CD8-positive, alpha-beta memory T cell (primary cell): ENCODE measurements around the gene IP6K2. TPM values are rescaled to one million over a fixed set of nuclear protein-coding genes. Genes with fewer than 3 reads are reported as not detected.

Source experiments
- CTCF ChIA-PET: fragments of 350-600 bp; sonication (Branson Sonifier 250); formaldehyde crosslinking; loops from one replicate; lab custom pipeline; 2021; ENCODE audit warnings: antibody characterized with exemption; lab: Charles Lee
- POLR2A ChIA-PET: fragments of 350-600 bp; sonication (Branson Sonifier 250); formaldehyde crosslinking; loops from one replicate; lab custom pipeline; 2021; ENCODE audit warnings: antibody characterized with exemption; lab: Charles Lee
- DNase-seq, 5 donors: peaks; one replicate each; pipeline versions ENCODE4 v3.0.0 to v3.0.0-alpha.2; 2020 to 2022; ENCODE audit warnings: mixed read lengths in 1 of 5
- H3K27ac ChIP-seq: one replicate; pipeline ENCODE4 v1.7.0; 2013; ENCODE audit warnings: low read depth, mild to moderate bottlenecking, low read length, moderate library complexity
- H3K27me3 ChIP-seq: 2 replicates; pipeline ENCODE4 v1.7.0; 2013; ENCODE audit warnings: low read length, mild to moderate bottlenecking; ENCODE audit not compliant: insufficient read depth, poor library complexity, severe bottlenecking
- H3K36me3 ChIP-seq: 2 replicates; pipeline ENCODE4 v1.7.0; 2013; ENCODE audit warnings: mild to moderate bottlenecking, low read length, moderate library complexity; ENCODE audit not compliant: insufficient read depth
- H3K4me1 ChIP-seq: 2 replicates; pipeline ENCODE4 v1.7.0; 2013; ENCODE audit warnings: mild to moderate bottlenecking, low read length, moderate library complexity; ENCODE audit not compliant: insufficient read depth
- H3K4me3 ChIP-seq: 2 replicates; pipeline ENCODE4 v1.7.0; 2013; ENCODE audit warnings: mild to moderate bottlenecking, low read length
- H3K9me3 ChIP-seq: 2 replicates; pipeline ENCODE4 v1.7.0; 2013; ENCODE audit warnings: mild to moderate bottlenecking, low read length
- H3K27ac Mint-ChIP-seq, 8 donors: one replicate each; pipeline ENCODE4 v1.8.0; 2020 to 2021; ENCODE audit warnings: mixed read lengths in 8 of 8, mild to moderate bottlenecking in 6 of 8, inconsistent platforms in 3 of 8, moderate library complexity in 3 of 8
- H3K27me3 Mint-ChIP-seq, 2 donors: one replicate each; pipeline ENCODE4 v1.8.0; 2020 to 2021; ENCODE audit warnings: mixed read lengths in 2 of 2, mild to moderate bottlenecking in 1 of 2, moderate library complexity in 1 of 2
- H3K36me3 Mint-ChIP-seq, 3 donors: one replicate each; pipeline ENCODE4 v1.8.0; 2020 to 2021; ENCODE audit warnings: mixed read lengths in 3 of 3, inconsistent platforms in 1 of 3, mild to moderate bottlenecking in 1 of 3
- H3K4me1 Mint-ChIP-seq, 3 donors: one replicate each; pipeline ENCODE4 v1.8.0; 2020 to 2021; ENCODE audit warnings: mixed read lengths in 3 of 3, inconsistent platforms in 1 of 3, mild to moderate bottlenecking in 1 of 3
- H3K4me3 Mint-ChIP-seq, 7 donors: one replicate each; pipeline ENCODE4 v1.8.0; 2020 to 2021; ENCODE audit warnings: mixed read lengths in 7 of 7, mild to moderate bottlenecking in 6 of 7, moderate library complexity in 4 of 7, inconsistent platforms in 2 of 7
- H3K9me3 Mint-ChIP-seq, 5 donors: one replicate each; pipeline ENCODE4 v1.8.0; 2020 to 2022; ENCODE audit warnings: mixed read lengths in 5 of 5, mild to moderate bottlenecking in 3 of 5, moderate library complexity in 2 of 5, inconsistent platforms in 1 of 5
- polyA plus RNA-seq: library from polyadenylated mRNA; unstranded; fragments of 300-500 nt; fragmentation: Illumina TruSeq; gene quantifications from one replicate; pipeline ENCODE4 v1.2.3, GENCODE V29; 2021
- total RNA-seq, 2 experiments: library from RNA; stranded (reverse); gene quantifications; one replicate each; pipeline ENCODE4 v1.2.3, GENCODE V29; 2021

The IP6K2 gene
- total and polyA plus RNA-seq, 3 experiments from 2014 or later: 43.9 to 50.5 (median 47.1) TPM

DNA sequence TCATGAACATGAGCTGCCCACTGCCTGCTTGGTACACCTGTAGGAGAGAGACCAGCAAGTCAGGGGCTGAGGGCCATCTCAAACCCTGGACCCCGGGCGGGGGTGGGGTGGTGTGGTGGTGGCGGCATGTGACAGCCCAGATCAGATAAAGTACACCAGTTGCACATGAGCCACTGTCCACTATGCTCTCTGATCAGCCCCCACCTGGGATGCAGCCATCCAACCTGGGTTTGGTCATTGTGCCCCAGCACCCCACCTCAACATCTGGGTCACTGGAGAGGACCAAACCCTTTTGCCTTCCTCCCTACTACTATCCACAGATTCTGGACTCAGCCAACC lies 28.3 kb downstream of the IP6K2 start:
- Mint-ChIP-seq H3K27ac (no peak overlapping the region), H3K4me1 (peaks cover 17 to 27% (median 23%) of the 10 kb centered on the region in 3 donors), H3K9me3 (no peaks in the 10 kb centered on the region), H3K27me3 (no peaks in the 10 kb centered on the region), H3K4me3 (peak overlapping the region in 1 of 7 donors; percentile 65), H3K36me3 (peaks cover 2 to 72% (median 11%) of the 10 kb centered on the region in 3 donors)
- peaks cover 18% of the 10 kb centered on the region for H3K4me1 ChIP-seq
- H3K4me3 ChIP-seq: no peak overlapping the region
- no peaks in the 10 kb centered on the region for H3K27me3 ChIP-seq
- no peak overlapping the region for H3K27ac ChIP-seq
- no peaks in the 10 kb centered on the region for H3K9me3 ChIP-seq
- peaks cover 43% of the 10 kb centered on the region for H3K36me3 ChIP-seq
- CTCF ChIA-PET: interaction anchor here (1.0 kb wide), 1 partner anchor 24 kb away, joined by 3 read pairs; no protein-coding TSS in a partner anchor
- no peak for DNase-seq
- POLR2A ChIA-PET: no interaction called here

DNA sequence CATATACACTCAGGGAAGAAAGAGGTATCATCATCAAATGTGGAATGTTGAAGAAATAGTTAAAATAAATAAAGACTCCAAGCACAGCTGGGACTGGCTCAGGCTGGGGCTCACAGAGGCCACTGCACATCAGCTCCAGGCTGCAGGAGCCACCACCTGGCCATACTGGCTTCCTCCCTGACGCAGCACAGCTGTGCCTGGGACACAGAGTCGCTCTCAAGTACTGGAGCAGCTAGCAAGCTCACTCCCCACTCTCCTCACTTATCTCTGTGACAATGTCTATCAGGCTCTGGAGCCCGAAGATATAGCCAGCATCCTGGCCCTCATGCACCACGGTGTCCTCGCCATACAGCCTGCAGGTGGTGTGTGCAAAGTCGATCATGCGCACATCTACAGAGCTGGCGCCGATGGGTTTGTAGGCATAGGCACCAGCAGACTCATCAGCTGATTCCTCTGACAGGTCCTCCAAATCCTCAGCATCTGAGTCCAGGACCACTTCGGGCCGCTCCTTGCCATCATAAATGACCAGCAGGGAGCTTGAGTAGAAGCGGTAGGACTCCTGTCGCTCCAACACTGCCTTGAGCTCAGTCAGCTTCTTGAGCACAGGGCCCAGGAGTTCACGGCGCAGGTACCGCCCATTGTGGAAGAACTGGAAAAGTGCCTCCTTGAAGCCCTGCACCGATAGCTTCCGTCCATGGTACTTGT lies 28.8 kb downstream of the IP6K2 start:
- peaks cover 18% of the 10 kb centered on the region for H3K4me1 ChIP-seq
- Mint-ChIP-seq H3K9me3 (no peaks in the 10 kb centered on the region), H3K27ac (peak overlapping the region in 3 of 8 donors; percentile 69 to 77 (median 77)), H3K4me1 (peaks cover 19 to 32% (median 25%) of the 10 kb centered on the region in 3 donors), H3K27me3 (no peaks in the 10 kb centered on the region), H3K36me3 (peaks cover 1 to 66% (median 10%) of the 10 kb centered on the region in 3 donors), H3K4me3 (peak overlapping the region in 2 of 7 donors; percentile 65)
- DNase-seq: no peak
- peaks cover 38% of the 10 kb centered on the region for H3K36me3 ChIP-seq
- H3K27me3 ChIP-seq: no peaks in the 10 kb centered on the region
- H3K4me3 ChIP-seq: no peak overlapping the region
- ChIA-PET CTCF (interaction anchor here (1.0 kb wide), 1 partner anchor 25 kb away, joined by 3 read pairs; no protein-coding TSS in a partner anchor), POLR2A (no interaction called here)
- no peaks in the 10 kb centered on the region for H3K9me3 ChIP-seq
- H3K27ac ChIP-seq: no peak overlapping the region

DNA sequence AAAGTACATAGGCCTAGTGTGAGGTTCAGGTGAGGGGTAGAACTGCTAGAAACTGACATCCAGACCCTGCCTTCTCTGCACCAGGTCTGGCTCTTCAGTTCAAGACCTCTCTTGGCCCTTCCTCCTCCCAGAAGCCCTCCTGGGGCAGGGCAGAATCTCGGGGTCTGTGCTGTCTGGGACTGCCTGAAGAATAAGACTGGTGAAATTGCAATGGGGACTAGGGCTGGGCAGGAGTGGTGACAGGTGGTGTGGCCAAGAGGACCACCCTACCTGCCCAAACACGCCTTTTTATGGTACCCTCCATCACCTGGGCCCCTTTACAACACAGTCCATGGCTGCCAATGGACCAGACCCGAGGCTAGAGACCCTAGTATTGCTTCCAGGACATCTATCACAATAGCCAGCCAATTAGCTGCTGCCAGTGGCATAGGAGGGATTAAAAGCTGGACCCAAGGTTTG lies 29.8 kb downstream of the IP6K2 start:
- Mint-ChIP-seq H3K9me3 (no peaks in the 10 kb centered on the region), H3K36me3 (peaks cover 0 to 64% (median 5%) of the 10 kb centered on the region in 3 donors), H3K4me1 (peaks cover 19 to 32% (median 25%) of the 10 kb centered on the region in 3 donors), H3K27me3 (no peaks in the 10 kb centered on the region), H3K27ac (peak overlapping the region in 3 of 8 donors; percentile 41 to 69 (median 42)), H3K4me3 (peak overlapping the region in 4 of 7 donors; percentile 16 to 84 (median 48))
- no peak for DNase-seq
- peaks cover 18% of the 10 kb centered on the region for H3K4me1 ChIP-seq
- peaks cover 29% of the 10 kb centered on the region for H3K36me3 ChIP-seq
- no peak overlapping the region for H3K27ac ChIP-seq
- H3K4me3 ChIP-seq: no peak overlapping the region
- ChIA-PET POLR2A (no interaction called here), CTCF (no interaction called here)
- no peaks in the 10 kb centered on the region for H3K27me3 ChIP-seq
- no peaks in the 10 kb centered on the region for H3K9me3 ChIP-seq

DNA sequence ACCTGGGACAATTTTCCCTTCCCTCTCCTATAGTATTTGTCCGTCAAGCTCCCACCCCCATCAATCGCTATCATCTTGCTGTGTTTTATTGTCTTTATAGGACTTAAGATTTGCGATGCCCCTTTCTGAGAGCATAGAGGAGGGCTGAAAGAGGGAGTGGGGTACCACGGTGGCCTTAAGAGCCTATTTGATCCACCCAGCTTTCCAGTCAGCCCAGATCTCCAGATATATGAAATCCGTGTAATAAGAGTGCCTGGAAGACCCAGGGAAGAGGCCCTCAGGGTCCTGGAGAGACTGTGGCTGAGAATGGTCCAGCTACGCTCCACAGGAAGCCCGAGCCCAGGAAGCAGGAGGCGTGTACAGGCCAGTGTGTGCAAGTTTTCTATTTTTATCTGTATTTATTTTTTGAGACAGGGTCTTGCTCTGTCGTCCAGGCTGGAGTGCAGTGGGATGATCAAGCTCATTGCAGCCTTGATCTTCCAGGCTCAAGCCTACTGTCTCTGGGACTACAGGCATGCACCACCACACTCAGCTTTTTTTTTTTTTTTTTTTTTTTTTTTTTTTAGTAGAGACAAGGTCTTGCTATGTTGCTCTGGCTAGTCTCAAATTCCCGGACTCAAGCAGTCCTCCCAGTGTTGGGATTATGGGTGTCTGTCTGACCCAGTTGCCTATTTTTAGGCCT lies 30.3 kb downstream of the IP6K2 start:
- H3K36me3 Mint-ChIP-seq: peaks cover 4 to 64% (median 5%) of the 10 kb centered on the region in 3 donors
- peaks cover 18% of the 10 kb centered on the region for H3K4me1 ChIP-seq
- DNase-seq: no peak
- no peaks in the 10 kb centered on the region for H3K27me3 ChIP-seq
- H3K4me3 ChIP-seq: peak overlapping the region; percentile 77
- peak overlapping the region; percentile 76 for H3K27ac ChIP-seq
- H3K9me3 Mint-ChIP-seq: no peaks in the 10 kb centered on the region
- peak overlapping the region; percentile 64 to 94 (median 79) for H3K27ac Mint-ChIP-seq
- peaks cover 23% of the 10 kb centered on the region for H3K36me3 ChIP-seq
- CTCF ChIA-PET: interaction anchor here (0.6 to 1.6 kb wide), 10 partner anchors 12 to 474 kb away, joined by 3 to 15 read pairs (median 4); partner anchors contain the start of gene SLC26A6
- POLR2A ChIA-PET: interaction anchor here (0.6 kb wide), 1 partner anchor 1590 kb away, joined by 5 read pairs; no protein-coding TSS in a partner anchor
- peak overlapping the region; percentile 84 to 99 (median 93) for H3K4me3 Mint-ChIP-seq
- H3K27me3 Mint-ChIP-seq: no peaks in the 10 kb centered on the region
- no peaks in the 10 kb centered on the region for H3K9me3 ChIP-seq
- peaks cover 19 to 32% (median 25%) of the 10 kb centered on the region in 3 donors for H3K4me1 Mint-ChIP-seq

DNA sequence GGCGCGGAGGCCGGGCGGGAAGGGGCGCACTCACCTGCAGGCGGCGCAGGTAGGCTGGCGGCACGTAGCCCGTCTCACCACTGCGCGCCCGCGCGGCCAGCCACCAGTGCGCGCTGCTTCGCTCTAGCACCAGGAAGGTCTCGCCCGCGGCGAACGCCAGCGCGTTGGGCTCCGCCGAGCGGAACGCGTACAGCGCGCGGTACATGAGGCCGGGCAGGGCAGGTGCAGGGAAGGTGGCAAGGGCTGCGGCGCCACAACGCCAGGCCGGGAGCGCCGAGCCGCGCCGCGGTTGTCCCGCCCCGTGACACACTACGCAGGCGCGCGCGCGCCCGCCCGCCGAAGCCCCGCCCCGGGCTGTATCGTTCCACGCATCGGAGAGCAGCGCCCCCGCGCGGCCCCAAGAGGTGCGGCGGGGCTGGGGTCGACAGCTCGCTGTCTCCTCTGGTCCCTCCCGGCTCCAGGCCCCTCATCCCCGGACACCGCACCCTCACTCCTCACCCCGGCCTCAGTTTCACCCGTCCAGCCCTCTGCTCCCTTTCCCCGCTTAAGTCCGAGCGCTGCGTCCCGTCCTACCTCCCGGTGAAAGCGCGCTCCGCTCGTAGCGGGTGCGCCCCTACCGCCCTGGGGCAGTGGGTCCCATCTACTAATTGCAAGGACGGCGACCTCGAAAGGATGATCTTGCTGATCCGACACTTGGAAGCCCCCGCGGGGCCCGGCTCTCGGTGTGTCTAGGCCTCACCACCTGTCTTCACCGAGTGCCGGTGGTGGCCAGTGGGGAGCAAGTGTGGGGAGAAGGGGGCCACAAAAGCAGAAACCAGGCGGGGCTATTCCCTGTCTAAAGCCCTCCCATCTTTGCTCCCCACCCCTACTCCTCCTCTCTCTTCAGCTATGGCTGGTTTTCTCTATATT lies 31.2 kb downstream of the IP6K2 start, which contains the start of gene NCKIPSD:
TSS of gene NCKIPSD (minus strand) at position 313 of the 909 bp plus-strand sequence. CDS start at position 205, 108 bp downstream.
- Mint-ChIP-seq H3K36me3 (peaks cover 2 to 65% (median 4%) of the 10 kb centered on the region in 3 donors), H3K9me3 (no peaks in the 10 kb centered on the region), H3K4me1 (peaks cover 19 to 32% (median 25%) of the 10 kb centered on the region in 3 donors), H3K27ac (peak within 1 kb of the TSS; percentile 69 to 94 (median 92)), H3K4me3 (peak within 1 kb of the TSS; percentile 84 to 99 (median 93)), H3K27me3 (no peaks in the 10 kb centered on the region)
- H3K27me3 ChIP-seq: no peaks in the 10 kb centered on the region
- H3K4me3 ChIP-seq: peak within 1 kb of the TSS; percentile 77
- H3K9me3 ChIP-seq: no peaks in the 10 kb centered on the region
- peak within 1 kb of the TSS; percentile 76 for H3K27ac ChIP-seq
- H3K36me3 ChIP-seq: peaks cover 21% of the 10 kb centered on the region
- H3K4me1 ChIP-seq: peaks cover 18% of the 10 kb centered on the region
- CTCF ChIA-PET: interaction anchor here (0.6 to 1.6 kb wide), 12 partner anchors 10 to 286 kb away, joined by 3 to 15 read pairs (median 3); partner anchors contain the start of gene SLC26A6
- peak; percentile 86 to 92 (median 90) for DNase-seq
- POLR2A ChIA-PET: interaction anchor here (0.7 to 0.8 kb wide), 3 partner anchors 50 to 267 kb away, joined by 3 to 4 read pairs (median 3); partner anchors contain the start of gene SLC26A6

DNA sequence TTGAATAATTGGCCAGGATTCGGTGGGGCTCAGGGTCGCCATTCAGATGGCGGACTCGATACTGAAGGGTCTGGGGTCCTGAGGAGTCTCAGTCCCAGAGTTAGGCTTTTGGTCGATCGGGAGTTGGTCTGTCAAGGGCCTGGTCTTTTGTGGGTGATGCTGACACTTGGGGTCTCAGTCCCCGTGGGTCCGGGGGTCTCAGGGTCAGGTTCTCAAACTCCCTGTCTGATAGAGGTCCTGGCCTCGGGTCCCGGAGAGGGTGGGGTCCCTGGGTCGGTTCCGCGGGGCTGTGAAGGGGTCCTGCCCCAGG lies 31.8 kb downstream of the IP6K2 start:
- no peaks in the 10 kb centered on the region for H3K27me3 ChIP-seq
- H3K36me3 ChIP-seq: peaks cover 23% of the 10 kb centered on the region
- ChIA-PET CTCF (interaction anchor here (1.0 to 1.6 kb wide), 6 partner anchors 11 to 55 kb away, joined by 3 to 15 read pairs (median 6); partner anchors contain the start of gene CELSR3), POLR2A (interaction anchor here (0.8 kb wide), 1 partner anchor 78 kb away, joined by 3 read pairs; no protein-coding TSS in a partner anchor)
- peak overlapping the region; percentile 77 for H3K4me3 ChIP-seq
- Mint-ChIP-seq H3K4me3 (peak overlapping the region; percentile 84 to 99 (median 93)), H3K36me3 (peaks cover 5 to 67% (median 7%) of the 10 kb centered on the region in 3 donors), H3K4me1 (peaks cover 19 to 32% (median 25%) of the 10 kb centered on the region in 3 donors), H3K27ac (peak overlapping the region in 6 of 8 donors; percentile 14 to 93 (median 71)), H3K27me3 (no peaks in the 10 kb centered on the region), H3K9me3 (no peaks in the 10 kb centered on the region)
- peaks cover 18% of the 10 kb centered on the region for H3K4me1 ChIP-seq
- H3K27ac ChIP-seq: peak overlapping the region; percentile 76
- H3K9me3 ChIP-seq: no peaks in the 10 kb centered on the region
- no peak for DNase-seq
